ENCODE results near the gene MOGAT1. TPM values are rescaled to one million over a fixed set of nuclear protein-coding genes. Genes with fewer than 3 reads are reported as not detected.

MOGAT1 gene
- total RNA-seq, 1 experiment from 2014 or later = not detected

GRCh38 chr2:222722327-222722946 is 51.0 kb downstream of the MOGAT1 start:
- BruUV-seq (replicated peaks) = no TSS peak
- intact Hi-C loops (cut with micrococcal nuclease) = no loop called here
- ChIA-PET CTCF (interaction anchor here (0.6 to 1.4 kb wide), 4 partner anchors 13 to 109 kb away, joined by 3 to 4 read pairs (median 3); no protein-coding TSS in a partner anchor), POLR2A (no interaction called here)
- TF ChIP-seq CTCF (IDR thresholded peaks at IDR 0.05; ENCODE audit: unreplicated experiment) = no peak
- Mint-ChIP-seq H3K36me3 (ENCODE audit: insufficient read depth, unreplicated experiment) (no peaks in the 10 kb centered on the region), H3K4me1 (ENCODE audit: insufficient read depth, unreplicated experiment) (no peaks in the 10 kb centered on the region), H3K9me3 (ENCODE audit: unreplicated experiment) (peaks cover 5% of the 10 kb centered on the region), H3K4me3 (ENCODE audit: unreplicated experiment) (no peak overlapping the region), H3K27ac (ENCODE audit: low read depth, unreplicated experiment) (no peak overlapping the region), H3K27me3 (ENCODE audit: insufficient read depth, unreplicated experiment) (no peaks in the 10 kb centered on the region)
- no peak for DNase-seq (ENCODE audit: unreplicated experiment)

DNA sequence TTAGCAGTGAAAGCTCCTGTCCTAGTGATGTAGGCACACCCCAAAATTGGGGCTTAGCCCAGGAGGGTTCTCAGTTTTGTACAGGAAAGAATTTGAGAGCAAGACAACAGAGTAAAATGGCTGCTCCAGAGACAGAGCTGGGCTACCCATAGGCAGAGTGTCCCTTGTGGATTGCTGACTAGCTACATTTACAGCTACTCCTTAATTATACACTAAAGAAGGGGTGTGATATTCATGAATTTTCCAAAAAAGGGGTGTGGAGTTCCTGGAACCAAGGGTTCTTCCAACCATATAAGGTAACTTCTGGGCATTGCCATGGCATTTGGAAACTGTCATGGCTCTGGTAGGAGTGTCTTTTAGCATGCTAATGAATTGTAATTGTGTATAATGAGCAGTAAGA is 52.8 kb downstream of the MOGAT1 start:
- intact Hi-C loops (cut with micrococcal nuclease) = no loop called here
- ChIA-PET CTCF (interaction anchor here (0.6 to 2.0 kb wide), 4 partner anchors 15 to 1619 kb away, joined by 3 to 8 read pairs (median 3); no protein-coding TSS in a partner anchor), POLR2A (no interaction called here)
- Mint-ChIP-seq H3K27ac (ENCODE audit: low read depth, unreplicated experiment) (no peak overlapping the region), H3K4me3 (ENCODE audit: unreplicated experiment) (no peak overlapping the region), H3K9me3 (ENCODE audit: unreplicated experiment) (peaks cover 5% of the 10 kb centered on the region), H3K4me1 (ENCODE audit: insufficient read depth, unreplicated experiment) (no peaks in the 10 kb centered on the region), H3K27me3 (ENCODE audit: insufficient read depth, unreplicated experiment) (no peaks in the 10 kb centered on the region), H3K36me3 (ENCODE audit: insufficient read depth, unreplicated experiment) (no peaks in the 10 kb centered on the region)
- no TSS peak for BruUV-seq (replicated peaks)
- TF ChIP-seq CTCF (IDR thresholded peaks at IDR 0.05; ENCODE audit: unreplicated experiment) = no peak
- no peak for DNase-seq (ENCODE audit: unreplicated experiment)

DNA sequence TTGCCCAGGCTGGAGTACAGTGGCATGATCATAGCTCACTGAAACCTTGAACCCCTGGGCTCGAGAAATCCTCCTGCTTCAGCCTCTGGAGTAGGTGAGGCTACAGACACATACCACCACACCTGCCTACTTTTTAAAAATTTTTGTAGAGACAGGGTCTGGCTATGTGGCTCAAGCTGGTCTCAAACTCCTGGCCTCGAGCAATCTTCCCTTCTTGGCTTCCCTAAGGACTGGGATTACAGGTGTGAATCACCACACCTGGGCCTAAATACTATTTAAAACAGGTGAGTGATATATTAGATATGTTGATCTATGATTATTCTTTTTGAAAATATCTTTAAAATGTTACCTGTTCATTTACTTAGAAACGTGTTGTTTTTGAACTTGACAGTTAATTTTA is 57.2 kb downstream of the MOGAT1 start:
- Mint-ChIP-seq H3K27ac (ENCODE audit: low read depth, unreplicated experiment) (no peak overlapping the region), H3K27me3 (ENCODE audit: insufficient read depth, unreplicated experiment) (no peaks in the 10 kb centered on the region), H3K9me3 (ENCODE audit: unreplicated experiment) (no peaks in the 10 kb centered on the region), H3K4me3 (ENCODE audit: unreplicated experiment) (no peak overlapping the region), H3K4me1 (ENCODE audit: insufficient read depth, unreplicated experiment) (peaks cover 11% of the 10 kb centered on the region), H3K36me3 (ENCODE audit: insufficient read depth, unreplicated experiment) (no peaks in the 10 kb centered on the region)
- no peak for TF ChIP-seq CTCF (IDR thresholded peaks at IDR 0.05; ENCODE audit: unreplicated experiment)
- intact Hi-C loops (cut with micrococcal nuclease) = no loop called here
- BruUV-seq (replicated peaks) = no TSS peak
- no peak for DNase-seq (ENCODE audit: unreplicated experiment)
- ChIA-PET POLR2A (interaction anchor here (0.5 kb wide), 1 partner anchor 241 kb away, joined by 3 read pairs; no protein-coding TSS in a partner anchor), CTCF (interaction anchor here (0.6 to 1.7 kb wide), 4 partner anchors 10 to 49 kb away, joined by 3 to 5 read pairs (median 4); no protein-coding TSS in a partner anchor)

- no peaks in the 10 kb centered on the region for H3K9me3 Mint-ChIP-seq (ENCODE audit: unreplicated experiment)
- no peak overlapping the region for H3K4me3 Mint-ChIP-seq (ENCODE audit: unreplicated experiment)
- ChIA-PET POLR2A (no interaction called here), CTCF (interaction anchor here (1.8 kb wide), 1 partner anchor 16 kb away, joined by 3 read pairs; no protein-coding TSS in a partner anchor)
- no peaks in the 10 kb centered on the region for H3K36me3 Mint-ChIP-seq (ENCODE audit: insufficient read depth, unreplicated experiment)
- DNase-seq (ENCODE audit: unreplicated experiment) = peak; percentile 30
- TF ChIP-seq CTCF (IDR thresholded peaks at IDR 0.05; ENCODE audit: unreplicated experiment) = no peak
- no peaks in the 10 kb centered on the region for H3K27me3 Mint-ChIP-seq (ENCODE audit: insufficient read depth, unreplicated experiment)
- no peak overlapping the region for H3K27ac Mint-ChIP-seq (ENCODE audit: low read depth, unreplicated experiment)
- no TSS peak for BruUV-seq (replicated peaks)
- peaks cover 11% of the 10 kb centered on the region for H3K4me1 Mint-ChIP-seq (ENCODE audit: insufficient read depth, unreplicated experiment)
- intact Hi-C loops (cut with micrococcal nuclease) = no loop called here
These were observed 59.0 kb downstream of the MOGAT1 start for GRCh38 chr2:222730366-222730999.
